Caco-2 (cell line): ENCODE measurements around the gene MEOX1. TPM values are rescaled to one million over a fixed set of nuclear protein-coding genes. Genes with fewer than 3 reads are reported as not detected.
A peak's percentile ranks its signal among the peaks of the same experiment; 100 is the strongest.

ENCODE experiments used
- BruUV-seq: library from RNA; stranded (reverse); fragments of 400-500 nt; replicated peaks from 2 replicates; lab custom pipeline; 2021; lab: Mats Ljungman, UMichigan
- CTCF ChIA-PET: fragments of 300-600 bp; sonication (Branson Sonifier 250); formaldehyde crosslinking; loops from one replicate; lab custom pipeline; 2022; ENCODE audit warnings: antibody characterized with exemption; lab: Charles Lee
- POLR2A ChIA-PET: fragments of 300-600 bp; sonication (Branson Sonifier 250); formaldehyde crosslinking; loops from one replicate; lab custom pipeline; 2022; ENCODE audit warnings: antibody characterized with exemption; lab: Charles Lee
- DNase-seq, 2 experiments: peaks; one replicate each; pipeline versions ENCODE4 v3.0.0 to v3.0.0-alpha.2; 2020 to 2022
- H3K27me3 ChIP-seq: replicated peaks from 2 replicates; pipeline ENCODE4 v1.6.0; 2011; ENCODE audit warnings: low read length; ENCODE audit not compliant: control insufficient read depth, insufficient read depth
- H3K36me3 ChIP-seq: 2 replicates; pipeline ENCODE4 v1.5.1; 2011; ENCODE audit warnings: low read length; ENCODE audit not compliant: control insufficient read depth, insufficient read depth
- H3K4me1 ChIP-seq: fragments of 250-450 bp; sonication (Bioruptor Pico); 2 replicates; pipeline ENCODE4 v1.5.1; 2020; ENCODE audit warnings: mild to moderate bottlenecking
- H3K4me3 ChIP-seq: 2 replicates; pipeline ENCODE4 v1.5.1; 2011; ENCODE audit warnings: low read depth, mild to moderate bottlenecking, control low read depth, low read length
- H3K9me3 ChIP-seq: fragments of 250-450 bp; sonication (Bioruptor Pico); 2 replicates; pipeline ENCODE4 v1.5.1; 2020; ENCODE audit warnings: mild to moderate bottlenecking, moderate library complexity
- H3K27ac Mint-ChIP-seq: one replicate; pipeline ENCODE4 v1.8.0; 2022; ENCODE audit warnings: mixed read lengths; ENCODE audit not compliant: unreplicated experiment
- H3K27me3 Mint-ChIP-seq: one replicate; pipeline ENCODE4 v1.8.0; 2022; ENCODE audit warnings: mixed read lengths; ENCODE audit not compliant: insufficient read depth, unreplicated experiment
- H3K36me3 Mint-ChIP-seq: one replicate; pipeline ENCODE4 v1.8.0; 2022; ENCODE audit warnings: mild to moderate bottlenecking, mixed read lengths; ENCODE audit not compliant: insufficient read depth, unreplicated experiment
- H3K4me1 Mint-ChIP-seq: one replicate; pipeline ENCODE4 v1.8.0; 2022; ENCODE audit warnings: low read depth, mixed read lengths; ENCODE audit not compliant: unreplicated experiment
- H3K4me3 Mint-ChIP-seq: one replicate; pipeline ENCODE4 v1.8.0; 2022; ENCODE audit warnings: mild to moderate bottlenecking, moderate library complexity, mixed read lengths; ENCODE audit not compliant: unreplicated experiment
- H3K9me3 Mint-ChIP-seq: one replicate; pipeline ENCODE4 v1.8.0; 2022; ENCODE audit warnings: mixed read lengths; ENCODE audit not compliant: unreplicated experiment
- intact Hi-C: fragments of 100-400 bp; cut with micrococcal nuclease; formaldehyde crosslinking; loops from one replicate; pipeline ENCODE4 v1.10.0; 2022; ENCODE audit not compliant: unreplicated experiment
- total RNA-seq: library from RNA; stranded (reverse); gene quantifications from 2 replicates; pipeline ENCODE4 v1.2.3, GENCODE V29; 2022
- TF ChIP-seq, protein P1 (sequence below), 2 experiments: fragments of 200-600 bp in 1 of 2; IDR thresholded peaks; 1 replicate in 1 of 2; 2 replicates in 1 of 2; pipeline versions ENCODE4 v1.5.1 to v1.8.0; 2011 to 2022; ENCODE audit warnings: antibody characterized with exemption in 1 of 2, control low read depth in 1 of 2, inconsistent platforms in 1 of 2, low read depth in 1 of 2, low read length in 1 of 2, mild to moderate bottlenecking in 1 of 2, moderate library complexity in 1 of 2; ENCODE audit not compliant: insufficient read depth in 1 of 2, severe bottlenecking in 1 of 2, unreplicated experiment in 1 of 2

Gene MEOX1
- total RNA-seq, 1 experiment from 2014 or later = 1.7 TPM

GRCh38 chr17:43658900-43659299 is 2.8 kb downstream of the MEOX1 start:
- DNase-seq = no peak
- Histone ChIP-seq H3K9me3 (no peaks in the 10 kb centered on the region), H3K4me1 (peaks cover 57% of the 10 kb centered on the region), H3K36me3 (no peaks in the 10 kb centered on the region), H3K4me3 (no peak overlapping the region), H3K27me3 (no peaks in the 10 kb centered on the region)
- peaks cover 6% of the 10 kb centered on the region for H3K36me3 Mint-ChIP-seq
- POLR2A ChIA-PET = interaction anchor here (0.6 to 1.2 kb wide), 2 partner anchors 9 to 156 kb away, joined by 4 to 7 read pairs; no protein-coding TSS in a partner anchor
- TF ChIP-seq, protein P1, sequence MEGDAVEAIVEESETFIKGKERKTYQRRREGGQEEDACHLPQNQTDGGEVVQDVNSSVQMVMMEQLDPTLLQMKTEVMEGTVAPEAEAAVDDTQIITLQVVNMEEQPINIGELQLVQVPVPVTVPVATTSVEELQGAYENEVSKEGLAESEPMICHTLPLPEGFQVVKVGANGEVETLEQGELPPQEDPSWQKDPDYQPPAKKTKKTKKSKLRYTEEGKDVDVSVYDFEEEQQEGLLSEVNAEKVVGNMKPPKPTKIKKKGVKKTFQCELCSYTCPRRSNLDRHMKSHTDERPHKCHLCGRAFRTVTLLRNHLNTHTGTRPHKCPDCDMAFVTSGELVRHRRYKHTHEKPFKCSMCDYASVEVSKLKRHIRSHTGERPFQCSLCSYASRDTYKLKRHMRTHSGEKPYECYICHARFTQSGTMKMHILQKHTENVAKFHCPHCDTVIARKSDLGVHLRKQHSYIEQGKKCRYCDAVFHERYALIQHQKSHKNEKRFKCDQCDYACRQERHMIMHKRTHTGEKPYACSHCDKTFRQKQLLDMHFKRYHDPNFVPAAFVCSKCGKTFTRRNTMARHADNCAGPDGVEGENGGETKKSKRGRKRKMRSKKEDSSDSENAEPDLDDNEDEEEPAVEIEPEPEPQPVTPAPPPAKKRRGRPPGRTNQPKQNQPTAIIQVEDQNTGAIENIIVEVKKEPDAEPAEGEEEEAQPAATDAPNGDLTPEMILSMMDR (IDR thresholded peaks at IDR 0.05; ENCODE audit: insufficient read depth in 1 of 2, low read depth in 1 of 2, low read length in 1 of 2, severe bottlenecking in 1 of 2, unreplicated experiment in 1 of 2) = no peak
- H3K27ac Mint-ChIP-seq = no peak overlapping the region
- no peaks in the 10 kb centered on the region for H3K9me3 Mint-ChIP-seq
- BruUV-seq = no TSS peak
- intact Hi-C loops = no loop called here
- peaks cover 48% of the 10 kb centered on the region for H3K4me1 Mint-ChIP-seq
- CTCF ChIA-PET = interaction anchor here (0.9 to 1.4 kb wide), 3 partner anchors 9 to 101 kb away, joined by 4 to 5 read pairs (median 4); no protein-coding TSS in a partner anchor
- H3K4me3 Mint-ChIP-seq = no peak overlapping the region
- no peaks in the 10 kb centered on the region for H3K27me3 Mint-ChIP-seq

GRCh38 chr17:43655693-43656255 is 5.9 kb downstream of the MEOX1 start:
- DNase-seq = no peak
- Histone ChIP-seq H3K4me3 (no peak overlapping the region), H3K9me3 (no peaks in the 10 kb centered on the region), H3K27me3 (no peaks in the 10 kb centered on the region), H3K36me3 (no peaks in the 10 kb centered on the region), H3K4me1 (peaks cover 39% of the 10 kb centered on the region)
- no peaks in the 10 kb centered on the region for H3K9me3 Mint-ChIP-seq
- H3K36me3 Mint-ChIP-seq = no peaks in the 10 kb centered on the region
- no peaks in the 10 kb centered on the region for H3K27me3 Mint-ChIP-seq
- intact Hi-C loops = no loop called here
- POLR2A ChIA-PET = no interaction called here
- CTCF ChIA-PET = interaction anchor here (1.0 kb wide), 1 partner anchor 77 kb away, joined by 3 read pairs; no protein-coding TSS in a partner anchor
- peak overlapping the region; percentile 33 for H3K27ac Mint-ChIP-seq
- peaks cover 31% of the 10 kb centered on the region for H3K4me1 Mint-ChIP-seq
- no TSS peak for BruUV-seq
- TF ChIP-seq, protein P1 (IDR thresholded peaks at IDR 0.05; ENCODE audit: insufficient read depth in 1 of 2, low read depth in 1 of 2, low read length in 1 of 2, severe bottlenecking in 1 of 2, unreplicated experiment in 1 of 2) = no peak
- no peak overlapping the region for H3K4me3 Mint-ChIP-seq

GRCh38 chr17:43652124-43652480 is 9.6 kb downstream of the MEOX1 start:
- H3K4me3 ChIP-seq = no peak overlapping the region
- peaks cover 26% of the 10 kb centered on the region for H3K4me1 Mint-ChIP-seq
- no TSS peak for BruUV-seq
- ChIA-PET CTCF (interaction anchor here (0.8 to 1.2 kb wide), 3 partner anchors 14 to 24 kb away, joined by 3 to 6 read pairs (median 3); no protein-coding TSS in a partner anchor), POLR2A (no interaction called here)
- H3K36me3 ChIP-seq = no peaks in the 10 kb centered on the region
- H3K27me3 ChIP-seq = no peaks in the 10 kb centered on the region
- H3K27ac Mint-ChIP-seq = peak overlapping the region; percentile 51
- no peaks in the 10 kb centered on the region for H3K27me3 Mint-ChIP-seq
- intact Hi-C loops = no loop called here
- TF ChIP-seq, protein P1 (IDR thresholded peaks at IDR 0.05; ENCODE audit: insufficient read depth in 1 of 2, low read depth in 1 of 2, low read length in 1 of 2, severe bottlenecking in 1 of 2, unreplicated experiment in 1 of 2) = no peak
- peaks cover 37% of the 10 kb centered on the region for H3K4me1 ChIP-seq
- H3K4me3 Mint-ChIP-seq = no peak overlapping the region
- H3K9me3 Mint-ChIP-seq = no peaks in the 10 kb centered on the region
- H3K9me3 ChIP-seq = no peaks in the 10 kb centered on the region
- no peaks in the 10 kb centered on the region for H3K36me3 Mint-ChIP-seq
- DNase-seq = no peak
